Urothelium cell line (cell line): ENCODE data around the gene ACTN1.

Experiments
- DNase-seq: peaks from one replicate; pipeline ENCODE4 v3.0.0; 2011; ENCODE audit warnings: low spot score, mixed read lengths
- FAIRE-seq: peaks from 2 replicates; lab custom pipeline; 2011; peaks lifted over from hg19 to GRCh38; lab: Jason Lieb, UNC

ACTN1 gene

GRCh38 chr14:68938271-68939150 lies 40.6 kb downstream of the ACTN1 start:
- FAIRE-seq (peak; percentile 81), DNase-seq (no peak)

- no peak for DNase-seq
- FAIRE-seq = peak; percentile 92
Measured at GRCh38 chr14:68937471-68938270, 41.4 kb downstream of the ACTN1 start.

- FAIRE-seq (no peak), DNase-seq (no peak)
Measured at GRCh38 chr14:68936980-68937379, 42.1 kb downstream of the ACTN1 start.

- DNase-seq (no peak), FAIRE-seq (no peak)
Measured at GRCh38 chr14:68936476-68936875, 42.6 kb downstream of the ACTN1 start.

GRCh38 chr14:68935761-68936214 lies 43.3 kb downstream of the ACTN1 start:
- no peak for FAIRE-seq
- DNase-seq = no peak

- DNase-seq = no peak
- FAIRE-seq = no peak
Measured at GRCh38 chr14:68934066-68934465, 45.0 kb downstream of the ACTN1 start.

GRCh38 chr14:68932686-68933085 lies 46.4 kb downstream of the ACTN1 start:
- DNase-seq (no peak), FAIRE-seq (peak; percentile 56)

GRCh38 chr14:68932231-68932630 lies 46.9 kb downstream of the ACTN1 start:
- DNase-seq = no peak
- no peak for FAIRE-seq

- DNase-seq = no peak
- FAIRE-seq = peak; percentile 92
Measured at GRCh38 chr14:68931474-68932051, 47.5 kb downstream of the ACTN1 start.

GRCh38 chr14:68931063-68931462 lies 48.0 kb downstream of the ACTN1 start:
- DNase-seq (no peak), FAIRE-seq (peak; percentile 88)

- DNase-seq (no peak), FAIRE-seq (peak; percentile 37)
Measured at GRCh38 chr14:68929623-68930307, 49.3 kb downstream of the ACTN1 start.

- DNase-seq (no peak), FAIRE-seq (peak; percentile 9)
Measured at GRCh38 chr14:68928770-68929550, 50.1 kb downstream of the ACTN1 start.

GRCh38 chr14:68927956-68928675 lies 51.0 kb downstream of the ACTN1 start:
- peak; percentile 30 for FAIRE-seq
- DNase-seq = no peak

GRCh38 chr14:68927089-68927488 lies 52.0 kb downstream of the ACTN1 start:
- FAIRE-seq (no peak), DNase-seq (no peak)

- no peak for DNase-seq
- no peak for FAIRE-seq
Measured at GRCh38 chr14:68926236-68926635, 52.9 kb downstream of the ACTN1 start.

- FAIRE-seq (peak; percentile 95), DNase-seq (no peak)
Measured at GRCh38 chr14:68925373-68925772, 53.7 kb downstream of the ACTN1 start.

- DNase-seq (no peak), FAIRE-seq (peak; percentile 77)
Measured at GRCh38 chr14:68924186-68925158, 54.6 kb downstream of the ACTN1 start.

- peak; percentile 81 for FAIRE-seq
- no peak for DNase-seq
Measured at GRCh38 chr14:68922886-68923285, 56.2 kb downstream of the ACTN1 start.
